NB4 (cell line): ENCODE results near the gene CD300LG.

Experiments used
- DNase-seq: peaks from one replicate; pipeline ENCODE4 v3.0.0; 2010; ENCODE audit warnings: low read depth
- H3K4me3 ChIP-seq: one replicate; pipeline ENCODE4 v1.5.1; 2011; ENCODE audit warnings: mild to moderate bottlenecking, low read depth, low read length, moderate library complexity
- CTCF ChIP-seq: IDR thresholded peaks from one replicate; pipeline ENCODE4 v1.5.1; 2012; ENCODE audit warnings: low read depth, low read length
- MYC ChIP-seq: IDR thresholded peaks from 2 replicates; pipeline ENCODE4 v1.6.1; 2011; ENCODE audit warnings: low read depth, low read length
- POLR2A ChIP-seq: IDR thresholded peaks from 2 replicates; pipeline ENCODE4 v1.6.1; 2011; ENCODE audit warnings: mild to moderate bottlenecking; ENCODE audit not compliant: insufficient read length; ENCODE audit errors: extremely low read depth
- TF ChIP-seq, protein P1 (sequence below): IDR thresholded peaks from 2 replicates; pipeline ENCODE4 v1.6.1; 2011; ENCODE audit warnings: low read depth, low read length

CD300LG gene

GRCh38 chr17:43880420-43880991, 33.5 kb downstream of the CD300LG start:
- no peak overlapping the region for H3K4me3 ChIP-seq
- TF ChIP-seq MYC (no peak), POLR2A (no peak), CTCF (peak; percentile 71)
- TF ChIP-seq, protein P1, sequence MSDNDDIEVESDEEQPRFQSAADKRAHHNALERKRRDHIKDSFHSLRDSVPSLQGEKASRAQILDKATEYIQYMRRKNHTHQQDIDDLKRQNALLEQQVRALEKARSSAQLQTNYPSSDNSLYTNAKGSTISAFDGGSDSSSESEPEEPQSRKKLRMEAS: no peak
- peak; percentile 34 for DNase-seq

DNA sequence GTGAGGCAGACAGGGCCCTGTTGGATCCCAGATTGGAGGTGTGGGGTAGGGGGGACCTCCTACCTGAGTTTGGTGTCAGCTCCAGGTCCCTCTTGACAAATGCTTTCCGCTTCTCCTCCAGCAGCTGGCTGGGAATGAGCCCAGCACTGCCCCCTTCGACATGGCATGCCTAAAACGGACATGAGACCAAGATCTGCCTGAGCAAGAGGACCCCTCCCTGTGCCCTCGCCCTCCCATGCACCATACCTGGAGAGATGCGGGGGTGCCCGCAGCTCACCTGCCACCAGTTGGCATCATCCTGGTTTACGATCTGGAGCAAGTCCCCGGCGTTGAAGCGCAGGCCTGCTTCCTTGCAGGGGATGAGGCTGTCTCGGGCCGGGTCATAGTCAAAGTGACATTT, 34.2 kb downstream of the CD300LG start:
- DNase-seq: no peak
- no peak overlapping the region for H3K4me3 ChIP-seq
- no peak for TF ChIP-seq MYC
- TF ChIP-seq, protein P1: no peak

- no peak for DNase-seq
- no peak overlapping the region for H3K4me3 ChIP-seq
- TF ChIP-seq, protein P1: no peak
- TF ChIP-seq MYC: no peak
- no peak for TF ChIP-seq POLR2A
- TF ChIP-seq CTCF: no peak
Observed at GRCh38 chr17:43881758-43882505, 35.0 kb downstream of the CD300LG start.

DNA sequence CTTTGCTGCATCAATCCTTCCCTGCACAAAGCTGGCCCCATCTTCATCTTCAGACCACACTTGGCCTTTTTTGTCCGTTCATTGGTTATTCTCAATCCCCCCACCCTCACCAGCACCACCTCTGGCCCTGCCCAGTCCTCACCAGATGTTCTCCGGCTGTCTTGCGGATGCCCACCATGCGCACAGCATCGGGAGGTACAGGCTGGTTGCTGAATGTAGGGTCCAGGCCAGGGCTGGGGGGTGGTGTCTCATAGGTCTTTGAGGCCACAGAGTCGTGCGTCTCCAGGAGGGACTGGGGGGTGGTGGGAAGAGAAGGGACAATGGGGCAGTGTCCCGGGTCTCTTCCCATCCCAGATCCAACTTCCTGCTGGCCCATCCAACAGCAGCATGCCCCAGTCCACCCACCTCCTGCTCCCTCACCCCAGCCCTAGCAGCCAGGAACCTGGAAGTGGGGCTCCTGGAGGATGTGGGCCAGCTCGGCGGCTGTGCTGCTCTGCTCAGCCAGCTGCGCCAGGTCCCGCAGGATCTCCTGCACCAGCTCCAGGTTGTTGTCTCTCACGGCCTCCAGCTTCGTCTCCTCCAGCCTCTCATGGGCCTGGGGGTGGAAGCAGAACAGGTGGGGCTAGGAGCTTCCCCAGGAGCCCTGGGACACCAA, 35.9 kb downstream of the CD300LG start:
- no peak overlapping the region for H3K4me3 ChIP-seq
- DNase-seq: no peak
- TF ChIP-seq CTCF (no peak), MYC (no peak), POLR2A (no peak)
- TF ChIP-seq, protein P1: no peak

- TF ChIP-seq, protein P1: no peak
- TF ChIP-seq MYC: no peak
- H3K4me3 ChIP-seq: no peak overlapping the region
- no peak for DNase-seq
Observed at GRCh38 chr17:43888548-43888947, 41.6 kb downstream of the CD300LG start.

- no peak for DNase-seq
- H3K4me3 ChIP-seq: no peak overlapping the region
- TF ChIP-seq CTCF (no peak), POLR2A (no peak), MYC (no peak)
- TF ChIP-seq, protein P1: no peak
Observed at GRCh38 chr17:43890240-43890639, 43.3 kb downstream of the CD300LG start.
